Activated CD4-positive, alpha-beta T cell treated with anti-CD3 and anti-CD28 coated beads for 36 hours (primary cell): ENCODE measurements around the gene RNF141. TPM values are rescaled to one million over a fixed set of nuclear protein-coding genes. Genes with fewer than 3 reads are reported as not detected.

Experiments used
- ATAC-seq: fragments of 200-7000 bp; cut with Tn5 transposase; one replicate; pipeline ENCODE4 v1.10.0; 2021; ENCODE audit warnings: mild to moderate bottlenecking, moderate library complexity
- CTCF ChIA-PET: fragments of 350-600 bp; sonication (Branson Sonifier 250); formaldehyde crosslinking; loops from one replicate; lab custom pipeline; 2021; ENCODE audit warnings: antibody characterized with exemption; lab: Charles Lee
- POLR2A ChIA-PET: fragments of 350-600 bp; sonication (Branson Sonifier 250); formaldehyde crosslinking; loops from one replicate; lab custom pipeline; 2021; ENCODE audit warnings: antibody characterized with exemption, inconsistent platforms; lab: Charles Lee
- DNase-seq: peaks from one replicate; pipeline ENCODE4 v3.0.0-alpha.2; 2020
- H3K27ac Mint-ChIP-seq: one replicate; pipeline ENCODE4 v1.8.0; 2021; ENCODE audit warnings: mixed read lengths
- H3K27me3 Mint-ChIP-seq: one replicate; pipeline ENCODE4 v1.8.0; 2021; ENCODE audit warnings: mixed read lengths
- H3K36me3 Mint-ChIP-seq: one replicate; pipeline ENCODE4 v1.8.0; 2021; ENCODE audit warnings: low read depth, mixed read lengths
- H3K4me1 Mint-ChIP-seq: one replicate; pipeline ENCODE4 v1.8.0; 2021; ENCODE audit warnings: mixed read lengths
- H3K4me3 Mint-ChIP-seq: one replicate; pipeline ENCODE4 v1.8.0; 2021; ENCODE audit warnings: mild to moderate bottlenecking, moderate library complexity, mixed read lengths
- H3K9me3 Mint-ChIP-seq: one replicate; pipeline ENCODE4 v1.8.0; 2021; ENCODE audit warnings: low read depth, mixed read lengths
- intact Hi-C, 2 experiments: fragments of 100-400 bp; cut with DNase I in 1 of 2; cut with micrococcal nuclease in 1 of 2; formaldehyde crosslinking; loops; one replicate each; pipeline versions ENCODE4 v1.14.2 to v1.15.1; 2022 to 2024; cut with DNase I, micrococcal nuclease
- total RNA-seq, 2 experiments: library from RNA; stranded (reverse); gene quantifications; one replicate each; pipeline ENCODE4 v1.2.3, GENCODE V29; 2021

Gene RNF141
- 10 to 100 TPM; 12.5 to 17.8 TPM for total RNA-seq

GRCh38 chr11:10540915-10541560 lies at the start of gene RNF141:
Gene RNF141 (minus strand): TSS chr11:10541187. CDS start chr11:10534158, 7,029 bp downstream.
- H3K36me3 Mint-ChIP-seq, result no peaks in the 10 kb centered on the region
- peak within 1 kb of the TSS; percentile 88 for H3K4me3 Mint-ChIP-seq
- intact Hi-C loops, result loop anchor here (1.0 to 10.0 kb wide), 12 partner anchors 14 to 314 kb away; partner anchors contain the start of genes ADM (in 1 of the 2), CTR9 (in 1 of the 2), EIF4G2 (in 1 of the 2) and ZBED5 (in 1 of the 2)
- peaks cover 18% of the 10 kb centered on the region for H3K4me1 Mint-ChIP-seq
- H3K27ac Mint-ChIP-seq, result peak within 1 kb of the TSS; percentile 58
- POLR2A ChIA-PET, result interaction anchor here (1.0 to 1.6 kb wide), 4 partner anchors 85 to 268 kb away, joined by 3 to 6 read pairs (median 4); partner anchors contain the start of gene EIF4G2
- ATAC-seq (peak; percentile 98), DNase-seq (peak; percentile 98)
- CTCF ChIA-PET, result interaction anchor here (0.6 to 3.3 kb wide), 41 partner anchors 8 to 835 kb away, joined by 3 to 29 read pairs (median 4); no protein-coding TSS in a partner anchor
- no peaks in the 10 kb centered on the region for H3K9me3 Mint-ChIP-seq
- H3K27me3 Mint-ChIP-seq, result no peaks in the 10 kb centered on the region

GRCh38 chr11:10590218-10590915 lies 49.4 kb upstream of the RNF141 start:
- H3K27me3 Mint-ChIP-seq, result peaks cover 5% of the 10 kb centered on the region
- intact Hi-C loops, result no loop called here
- POLR2A ChIA-PET, result no interaction called here

DNA sequence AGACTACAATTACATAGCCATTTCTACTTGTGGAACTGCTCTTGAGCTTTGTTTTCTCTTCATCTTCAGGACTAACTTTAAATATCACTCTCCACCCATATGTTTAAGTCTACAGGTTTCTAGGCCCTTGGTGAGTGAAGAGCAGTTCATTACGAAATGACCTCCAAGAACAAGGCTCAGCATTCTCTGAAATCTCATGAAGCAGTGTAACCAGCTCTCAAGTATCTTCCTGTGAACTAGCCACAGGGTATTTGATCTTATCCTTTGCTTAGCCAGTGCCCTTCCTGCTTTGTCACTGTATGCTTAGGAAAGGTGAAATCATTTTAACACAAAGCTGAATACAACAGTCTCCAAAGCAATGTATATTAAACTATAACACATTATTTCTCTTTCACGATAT lies 47.9 kb upstream of the RNF141 start:
- CTCF ChIA-PET, result interaction anchor here (1.0 to 1.1 kb wide), 2 partner anchors 9 to 99 kb away, joined by 3 read pairs; no protein-coding TSS in a partner anchor
- H3K9me3 Mint-ChIP-seq, result no peaks in the 10 kb centered on the region
- H3K27ac Mint-ChIP-seq, result no peak overlapping the region
- no peak overlapping the region for H3K4me3 Mint-ChIP-seq
- intact Hi-C loops, result no loop called here
- H3K4me1 Mint-ChIP-seq, result no peaks in the 10 kb centered on the region
- POLR2A ChIA-PET, result no interaction called here
- no peaks in the 10 kb centered on the region for H3K36me3 Mint-ChIP-seq
- ATAC-seq (no peak), DNase-seq (no peak)
- H3K27me3 Mint-ChIP-seq, result peaks cover 5% of the 10 kb centered on the region

More at GRCh38 chr11:10590218-10590915, 49.4 kb upstream of the RNF141 start:
- no peak overlapping the region for H3K27ac Mint-ChIP-seq
- no peaks in the 10 kb centered on the region for H3K9me3 Mint-ChIP-seq
- CTCF ChIA-PET, result no interaction called here
- ATAC-seq (no peak), DNase-seq (no peak)
- H3K36me3 Mint-ChIP-seq, result no peaks in the 10 kb centered on the region
- H3K4me1 Mint-ChIP-seq, result peaks cover 4% of the 10 kb centered on the region
- no peak overlapping the region for H3K4me3 Mint-ChIP-seq

DNA sequence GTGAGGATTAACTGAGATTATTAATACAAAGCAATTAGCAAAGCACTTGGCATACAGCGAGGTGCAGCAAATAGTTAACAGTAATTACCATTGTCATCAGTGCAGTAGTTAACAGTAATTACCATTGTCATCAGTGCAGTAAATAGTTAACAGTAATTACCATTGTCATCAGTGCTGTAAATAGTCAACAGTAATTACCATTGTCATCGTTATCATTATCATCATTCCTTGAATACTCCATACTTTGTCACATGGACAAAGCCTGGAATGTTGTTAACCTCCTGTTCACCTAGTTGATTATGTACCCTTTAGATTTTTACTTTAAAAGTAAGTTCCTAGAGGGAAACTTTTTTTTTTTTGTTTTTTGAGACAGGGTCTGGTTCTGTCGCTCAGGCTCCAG lies 47.0 kb upstream of the RNF141 start:
- H3K27me3 Mint-ChIP-seq, result peaks cover 7% of the 10 kb centered on the region
- CTCF ChIA-PET, result interaction anchor here (0.8 to 1.1 kb wide), 2 partner anchors 29 to 100 kb away, joined by 3 read pairs; no protein-coding TSS in a partner anchor
- intact Hi-C loops, result no loop called here
- no peak overlapping the region for H3K4me3 Mint-ChIP-seq
- no peaks in the 10 kb centered on the region for H3K9me3 Mint-ChIP-seq
- no peaks in the 10 kb centered on the region for H3K4me1 Mint-ChIP-seq
- ATAC-seq, result no peak
- no peak for DNase-seq
- POLR2A ChIA-PET, result no interaction called here
- H3K36me3 Mint-ChIP-seq, result no peaks in the 10 kb centered on the region
- H3K27ac Mint-ChIP-seq, result no peak overlapping the region

GRCh38 chr11:10587388-10587787 lies 46.4 kb upstream of the RNF141 start:
- ATAC-seq (no peak), DNase-seq (no peak)
- H3K4me1 Mint-ChIP-seq, result no peaks in the 10 kb centered on the region
- H3K27me3 Mint-ChIP-seq, result peaks cover 7% of the 10 kb centered on the region
- H3K4me3 Mint-ChIP-seq, result no peak overlapping the region
- no peaks in the 10 kb centered on the region for H3K9me3 Mint-ChIP-seq
- H3K36me3 Mint-ChIP-seq, result no peaks in the 10 kb centered on the region
- H3K27ac Mint-ChIP-seq, result no peak overlapping the region
- POLR2A ChIA-PET, result no interaction called here
- intact Hi-C loops, result no loop called here
- CTCF ChIA-PET, result no interaction called here

GRCh38 chr11:10584071-10584501 lies 43.1 kb upstream of the RNF141 start:
- intact Hi-C loops, result no loop called here
- Mint-ChIP-seq H3K9me3 (no peaks in the 10 kb centered on the region), H3K4me3 (no peak overlapping the region), H3K27ac (no peak overlapping the region), H3K27me3 (peaks cover 3% of the 10 kb centered on the region), H3K36me3 (no peaks in the 10 kb centered on the region), H3K4me1 (no peaks in the 10 kb centered on the region)
- ATAC-seq (no peak), DNase-seq (no peak)
- ChIA-PET POLR2A (no interaction called here), CTCF (interaction anchor here (0.6 to 1.3 kb wide), 4 partner anchors 10 to 1769 kb away, joined by 3 to 5 read pairs (median 4); no protein-coding TSS in a partner anchor)

GRCh38 chr11:10581481-10582019 lies 40.6 kb upstream of the RNF141 start:
- POLR2A ChIA-PET, result no interaction called here
- intact Hi-C loops, result no loop called here
- no peak overlapping the region for H3K4me3 Mint-ChIP-seq
- DNase-seq, result no peak
- no peaks in the 10 kb centered on the region for H3K9me3 Mint-ChIP-seq
- peaks cover 3% of the 10 kb centered on the region for H3K27me3 Mint-ChIP-seq
- H3K36me3 Mint-ChIP-seq, result no peaks in the 10 kb centered on the region
- no peak for ATAC-seq
- CTCF ChIA-PET, result interaction anchor here (0.6 kb wide), 1 partner anchor 674 kb away, joined by 3 read pairs; no protein-coding TSS in a partner anchor
- no peaks in the 10 kb centered on the region for H3K4me1 Mint-ChIP-seq
- no peak overlapping the region for H3K27ac Mint-ChIP-seq

DNA sequence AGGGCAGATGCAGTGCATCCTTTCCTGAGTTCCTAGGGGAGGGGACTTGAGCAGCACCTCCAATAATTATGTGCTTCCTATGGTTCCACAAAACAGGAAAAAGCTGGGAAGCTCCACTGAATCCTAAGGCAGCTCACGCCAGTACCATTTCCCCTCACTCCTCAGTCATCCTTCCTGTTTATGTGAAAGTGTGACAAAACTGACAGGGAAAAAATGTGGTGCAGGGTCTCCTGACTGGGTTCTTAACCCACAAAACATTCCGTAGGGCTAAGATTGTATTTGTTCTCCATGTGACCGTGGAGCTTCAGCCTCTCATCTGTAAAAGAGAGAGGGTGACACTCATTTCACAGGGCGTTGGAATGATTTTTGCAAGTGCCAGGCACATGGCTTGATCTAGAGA lies 39.6 kb upstream of the RNF141 start:
- POLR2A ChIA-PET, result no interaction called here
- intact Hi-C loops, result no loop called here
- ATAC-seq (no peak), DNase-seq (no peak)
- no peaks in the 10 kb centered on the region for H3K4me1 Mint-ChIP-seq
- CTCF ChIA-PET, result no interaction called here
- no peaks in the 10 kb centered on the region for H3K36me3 Mint-ChIP-seq
- no peak overlapping the region for H3K4me3 Mint-ChIP-seq
- H3K27ac Mint-ChIP-seq, result no peak overlapping the region
- H3K9me3 Mint-ChIP-seq, result no peaks in the 10 kb centered on the region
- peaks cover 3% of the 10 kb centered on the region for H3K27me3 Mint-ChIP-seq

DNA sequence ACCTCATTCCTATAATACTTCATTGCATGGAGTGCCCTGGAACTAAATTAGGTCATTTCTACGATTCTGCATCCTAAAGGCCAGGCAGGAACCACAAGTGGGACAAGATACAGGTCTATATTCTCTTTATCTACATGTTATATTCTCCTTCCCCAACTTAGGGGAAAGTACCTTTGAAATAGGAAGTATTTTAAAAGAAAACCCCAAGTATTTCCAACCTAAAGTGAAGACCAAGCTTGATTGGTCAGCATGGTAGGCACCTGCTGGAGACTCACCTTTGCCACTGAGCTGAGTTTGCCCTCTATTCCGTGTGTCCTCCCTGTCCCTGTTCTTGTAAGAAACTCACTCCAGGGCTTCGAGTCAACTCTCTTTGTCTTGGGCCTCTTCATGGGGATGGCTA lies 38.7 kb upstream of the RNF141 start:
- CTCF ChIA-PET, result interaction anchor here (0.6 to 0.7 kb wide), 2 partner anchors 9 to 682 kb away, joined by 3 read pairs; no protein-coding TSS in a partner anchor
- ATAC-seq (no peak), DNase-seq (no peak)
- Mint-ChIP-seq H3K36me3 (no peaks in the 10 kb centered on the region), H3K27ac (no peak overlapping the region), H3K4me3 (no peak overlapping the region), H3K9me3 (no peaks in the 10 kb centered on the region), H3K4me1 (no peaks in the 10 kb centered on the region), H3K27me3 (peaks cover 3% of the 10 kb centered on the region)
- POLR2A ChIA-PET, result no interaction called here
- intact Hi-C loops, result no loop called here

DNA sequence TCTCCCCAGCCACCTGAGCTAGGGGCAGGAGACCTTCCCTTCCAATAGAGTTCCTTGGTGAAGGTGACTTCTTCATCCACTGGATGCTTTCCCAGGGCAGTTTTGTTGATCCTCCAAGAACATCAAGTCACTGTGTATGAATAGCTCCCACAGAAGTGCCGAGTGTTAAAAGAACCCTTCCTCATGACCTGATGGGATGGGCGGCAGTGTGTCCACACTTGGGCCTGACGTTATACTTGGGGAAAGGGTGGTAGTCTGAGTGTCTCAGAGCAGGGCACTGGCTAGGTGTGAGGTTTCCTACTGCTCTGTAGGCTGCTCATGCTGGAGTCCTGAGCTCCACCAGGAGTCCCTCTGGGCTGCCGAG lies 35.0 kb upstream of the RNF141 start:
- no peak for DNase-seq
- no peak overlapping the region for H3K27ac Mint-ChIP-seq
- CTCF ChIA-PET, result no interaction called here
- intact Hi-C loops, result no loop called here
- no peak overlapping the region for H3K4me3 Mint-ChIP-seq
- POLR2A ChIA-PET, result no interaction called here
- no peaks in the 10 kb centered on the region for H3K4me1 Mint-ChIP-seq
- H3K9me3 Mint-ChIP-seq, result no peaks in the 10 kb centered on the region
- peaks cover 2% of the 10 kb centered on the region for H3K27me3 Mint-ChIP-seq
- ATAC-seq, result no peak
- H3K36me3 Mint-ChIP-seq, result no peaks in the 10 kb centered on the region

DNA sequence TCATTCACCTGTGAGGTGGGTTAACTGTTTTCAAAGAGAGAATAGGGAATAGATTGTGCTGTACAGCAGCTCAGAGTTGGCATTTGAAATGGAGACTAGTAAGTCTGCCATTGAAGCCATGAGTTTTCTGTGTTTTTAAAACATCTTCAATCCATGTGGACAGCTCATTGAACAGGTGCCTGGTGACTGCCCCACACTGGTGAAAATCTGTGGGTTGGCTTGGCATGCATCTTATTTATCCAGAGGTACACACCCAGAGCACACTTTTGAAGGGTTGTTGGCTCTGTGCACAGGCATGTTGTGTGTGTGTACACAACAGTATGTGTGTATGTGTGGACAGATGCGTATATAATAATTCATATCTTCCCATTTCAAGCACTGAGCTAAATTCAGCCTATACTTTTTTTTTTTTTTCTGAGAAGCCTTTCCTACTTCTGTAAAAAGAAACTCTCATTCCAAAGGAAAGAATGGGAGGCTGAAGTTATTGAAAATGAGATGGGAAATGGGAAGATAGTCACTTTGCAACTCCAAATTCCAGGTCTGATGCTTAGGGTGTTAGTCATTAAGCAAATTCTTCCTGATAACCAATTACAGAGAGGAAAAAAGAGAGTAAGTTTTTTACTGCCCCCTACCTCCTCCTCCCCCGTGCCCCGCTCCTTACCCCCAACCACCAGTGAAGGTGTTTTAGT lies 34.5 kb upstream of the RNF141 start:
- intact Hi-C loops, result no loop called here
- POLR2A ChIA-PET, result no interaction called here
- H3K27ac Mint-ChIP-seq, result no peak overlapping the region

More for the DNA sequence above, 34.5 kb upstream of the RNF141 start:
- Mint-ChIP-seq H3K27me3 (peaks cover 2% of the 10 kb centered on the region), H3K9me3 (no peaks in the 10 kb centered on the region), H3K4me3 (no peak overlapping the region), H3K36me3 (no peaks in the 10 kb centered on the region), H3K4me1 (no peaks in the 10 kb centered on the region)
- no peak for DNase-seq
- ATAC-seq, result no peak
- CTCF ChIA-PET, result interaction anchor here (1.5 kb wide), 1 partner anchor 10 kb away, joined by 4 read pairs; no protein-coding TSS in a partner anchor
